Loucy (cell line): ENCODE results near the gene CLDN20.

ENCODE experiments used
- CTCF ChIP-seq: fragments of 200-600 bp; sonication (generic); conservative IDR thresholded peaks from 2 replicates; pipeline ENCODE4 v1.5.1; 2014; ENCODE audit warnings: mild to moderate bottlenecking, antibody characterized with exemption, low read length
- EZH2phosphoT487 ChIP-seq: fragments of 200-600 bp; IDR thresholded peaks from 2 replicates; pipeline ENCODE4 v1.6.1; 2018; ENCODE audit warnings: antibody characterized with exemption, mild to moderate bottlenecking, moderate library complexity, borderline replicate concordance

- TF ChIP-seq CTCF: no peak
- TF ChIP-seq EZH2phosphoT487: no peak
Observed at GRCh38 chr6:155259897-155260296, 3.9 kb upstream of the CLDN20 start.
